Measurements from ENCODE around the gene UTS2.

Gene UTS2

GRCh38 chr1:7893529-7894180 is 40.8 kb upstream of the UTS2 start:
- no peak for TF ChIP-seq TAF1 (IDR thresholded peaks at IDR 0.05; ENCODE audit: borderline replicate concordance, insufficient read depth, low read length)
- no peak for TF ChIP-seq FOXP2 (optimal IDR thresholded peaks at IDR 0.05; ENCODE audit: borderline replicate concordance, extremely low read depth, extremely low read length, insufficient read depth)
- no peak for TF ChIP-seq SIN3A (IDR thresholded peaks at IDR 0.05; ENCODE audit: borderline replicate concordance, insufficient read depth, low read length)
- no peak for TF ChIP-seq POLR2AphosphoS5 (IDR thresholded peaks at IDR 0.05; ENCODE audit: low read depth, low read length)
- no peak for TF ChIP-seq REST (IDR thresholded peaks at IDR 0.05; ENCODE audit: insufficient read depth in 1 of 2, low read depth in 2 of 2, low read length in 2 of 2)

- TF ChIP-seq SIN3A (IDR thresholded peaks at IDR 0.05; ENCODE audit: borderline replicate concordance, insufficient read depth, low read length), result no peak
- TF ChIP-seq TAF1 (IDR thresholded peaks at IDR 0.05; ENCODE audit: borderline replicate concordance, insufficient read depth, low read length), result no peak
- no peak for TF ChIP-seq FOXP2 (optimal IDR thresholded peaks at IDR 0.05; ENCODE audit: borderline replicate concordance, extremely low read depth, extremely low read length, insufficient read depth)
- TF ChIP-seq REST (IDR thresholded peaks at IDR 0.05; ENCODE audit: insufficient read depth in 1 of 2, low read depth in 2 of 2, low read length in 2 of 2), result no peak
- no peak for TF ChIP-seq POLR2AphosphoS5 (IDR thresholded peaks at IDR 0.05; ENCODE audit: low read depth, low read length)
These were observed 38.9 kb upstream of the UTS2 start for GRCh38 chr1:7891804-7892203.

- TF ChIP-seq FOXP2 (optimal IDR thresholded peaks at IDR 0.05; ENCODE audit: borderline replicate concordance, extremely low read depth, extremely low read length, insufficient read depth), result no peak
- no peak for TF ChIP-seq POLR2AphosphoS5 (IDR thresholded peaks at IDR 0.05; ENCODE audit: low read depth, low read length)
- no peak for TF ChIP-seq REST (IDR thresholded peaks at IDR 0.05; ENCODE audit: insufficient read depth in 1 of 2, low read depth in 2 of 2, low read length in 2 of 2)
- no peak for TF ChIP-seq SIN3A (IDR thresholded peaks at IDR 0.05; ENCODE audit: borderline replicate concordance, insufficient read depth, low read length)
- TF ChIP-seq TAF1 (IDR thresholded peaks at IDR 0.05; ENCODE audit: borderline replicate concordance, insufficient read depth, low read length), result no peak
These were observed 38.0 kb upstream of the UTS2 start for GRCh38 chr1:7890853-7891252.

- TF ChIP-seq REST (IDR thresholded peaks at IDR 0.05; ENCODE audit: insufficient read depth in 1 of 2, low read depth in 2 of 2, low read length in 2 of 2), result no peak
- no peak for TF ChIP-seq FOXP2 (optimal IDR thresholded peaks at IDR 0.05; ENCODE audit: borderline replicate concordance, extremely low read depth, extremely low read length, insufficient read depth)
These were observed 35.6 kb upstream of the UTS2 start for GRCh38 chr1:7888248-7889081.

Measured in PFSK-1 (cell line).